PC-3 (cell line): ENCODE measurements around the gene C1QL2. TPM values are rescaled to one million over a fixed set of nuclear protein-coding genes. Genes with fewer than 3 reads are reported as not detected.

Experiments used
- ATAC-seq: fragments of 200-7000 bp; cut with Tn5 transposase; 2 replicates; pipeline ENCODE4 v1.9.1; 2020; ENCODE audit warnings: mild to moderate bottlenecking, moderate library complexity
- BruUV-seq: library from RNA; stranded (reverse); fragments of 400-500 nt; replicated peaks from 2 replicates; lab custom pipeline; 2021; lab: Mats Ljungman, UMichigan
- CTCF ChIA-PET: fragments of 300-600 bp; sonication (Branson Sonifier 250); formaldehyde crosslinking; loops from one replicate; lab custom pipeline; 2022; ENCODE audit warnings: antibody characterized with exemption; lab: Charles Lee
- POLR2A ChIA-PET: fragments of 300-600 bp; sonication (Branson Sonifier 250); formaldehyde crosslinking; loops from one replicate; lab custom pipeline; 2022; ENCODE audit warnings: antibody characterized with exemption; ENCODE audit not compliant: unreplicated experiment; lab: Charles Lee
- DNase-seq: peaks from one replicate; pipeline ENCODE4 v3.0.0-alpha.2; 2015
- H2AFZ ChIP-seq: fragments of 300-600 bp; sonication (generic); 2 replicates; pipeline ENCODE4 v1.6.0; 2016; ENCODE audit warnings: antibody characterized with exemption, low read length
- H3F3A ChIP-seq: fragments of 300-600 bp; sonication (generic); one replicate; pipeline ENCODE4 v1.6.0; 2017; ENCODE audit warnings: antibody characterized with exemption, low read length, control low read depth, mild to moderate bottlenecking; ENCODE audit not compliant: unreplicated experiment
- H3K27ac ChIP-seq: fragments of 300-600 bp; sonication (generic); 2 replicates; pipeline ENCODE4 v1.5.1; 2016; ENCODE audit warnings: mild to moderate bottlenecking, low read length
- H3K27me3 ChIP-seq: fragments of 300-600 bp; sonication (generic); 2 replicates; pipeline ENCODE4 v1.6.1; 2016; ENCODE audit warnings: low read length, mixed read lengths
- H3K36me3 ChIP-seq: fragments of 300-600 bp; sonication (generic); 2 replicates; pipeline ENCODE4 v1.6.1; 2016; ENCODE audit warnings: low read depth, mixed run types, low read length, mixed read lengths
- H3K4me1 ChIP-seq: fragments of 300-600 bp; sonication (generic); 2 replicates; pipeline ENCODE4 v1.5.1; 2016; ENCODE audit warnings: low read length; ENCODE audit not compliant: insufficient read depth
- H3K4me2 ChIP-seq: fragments of 300-600 bp; sonication (generic); 2 replicates; pipeline ENCODE4 v1.6.0; 2016; ENCODE audit warnings: low read length
- H3K4me3 ChIP-seq: fragments of 300-600 bp; sonication (generic); 2 replicates; pipeline ENCODE4 v1.5.1; 2016; ENCODE audit warnings: mild to moderate bottlenecking, low read length, mixed read lengths
- H3K79me2 ChIP-seq: fragments of 300-600 bp; sonication (generic); 2 replicates; pipeline ENCODE4 v1.6.1; 2017; ENCODE audit warnings: low read length, mixed read lengths
- H3K9ac ChIP-seq: fragments of 300-600 bp; sonication (generic); 2 replicates; pipeline ENCODE4 v1.6.0; 2016; ENCODE audit warnings: mild to moderate bottlenecking, low read length
- H3K9me2 ChIP-seq: fragments of 300-600 bp; sonication (generic); replicated peaks from 2 replicates; pipeline ENCODE4 v1.6.1; 2016; ENCODE audit warnings: mixed run types, low read length, mixed read lengths
- H3K9me3 ChIP-seq: fragments of 300-600 bp; sonication (generic); 2 replicates; pipeline ENCODE4 v1.6.1; 2016; ENCODE audit warnings: low read length, mixed read lengths
- H4K20me1 ChIP-seq: fragments of 300-600 bp; sonication (generic); 2 replicates; pipeline ENCODE4 v1.6.1; 2016; ENCODE audit warnings: low read length, mixed read lengths
- CTCF ChIP-seq: fragments of 300-600 bp; sonication (generic); conservative IDR thresholded peaks from 2 replicates; pipeline ENCODE4 v1.5.1; 2017; ENCODE audit warnings: antibody characterized with exemption, low read depth, mild to moderate bottlenecking, low read length
- EZH2 ChIP-seq: fragments of 300-600 bp; sonication (generic); IDR thresholded peaks from one replicate; pipeline ENCODE4 v1.6.1; 2017; ENCODE audit warnings: antibody characterized with exemption, mild to moderate bottlenecking, low read length; ENCODE audit not compliant: unreplicated experiment
- EZH2phosphoT487 ChIP-seq: fragments of 300-600 bp; sonication (generic); IDR thresholded peaks from 2 replicates; pipeline ENCODE4 v1.6.1; 2018; ENCODE audit warnings: mild to moderate bottlenecking, antibody characterized with exemption, low read length, borderline replicate concordance
- intact Hi-C: fragments of 100-400 bp; cut with micrococcal nuclease; formaldehyde crosslinking; loops from 2 replicates; pipeline ENCODE4 v1.9.0; 2023
- total RNA-seq: library from RNA; depleted of rRNA; stranded (reverse); fragments of >200 nt; gene quantifications from 2 replicates; pipeline ENCODE4 v1.2.3, GENCODE V29; 2014

The C1QL2 gene
- total RNA-seq, 1 experiment from 2014 or later = not detected

GRCh38 chr2:119156891-119157773 lies 1.4 kb downstream of the C1QL2 start:
- no peak overlapping the region for H3K9ac ChIP-seq
- H3F3A ChIP-seq = no peaks in the 10 kb centered on the region
- POLR2A ChIA-PET = no interaction called here
- no peaks in the 10 kb centered on the region for H3K36me3 ChIP-seq
- CTCF ChIA-PET = no interaction called here
- DNase-seq (no peak), ATAC-seq (no peak)
- no peak for TF ChIP-seq EZH2phosphoT487
- TF ChIP-seq CTCF = no peak
- no peak for TF ChIP-seq EZH2
- no peaks in the 10 kb centered on the region for H3K4me1 ChIP-seq
- no peak overlapping the region for H3K27ac ChIP-seq
- H4K20me1 ChIP-seq = no peaks in the 10 kb centered on the region
- H2AFZ ChIP-seq = no peak overlapping the region
- H3K4me3 ChIP-seq = no peak overlapping the region
- H3K9me3 ChIP-seq = no peaks in the 10 kb centered on the region
- no peaks in the 10 kb centered on the region for H3K9me2 ChIP-seq
- no peak overlapping the region for H3K4me2 ChIP-seq
- BruUV-seq = no TSS peak
- H3K27me3 ChIP-seq = peaks cover 52% of the 10 kb centered on the region
- H3K79me2 ChIP-seq = no peaks in the 10 kb centered on the region
- intact Hi-C loops = no loop called here

- Histone ChIP-seq H3K9me3 (no peaks in the 10 kb centered on the region), H3K27ac (no peak overlapping the region), H3K79me2 (no peaks in the 10 kb centered on the region), H3K27me3 (peaks cover 59% of the 10 kb centered on the region), H3K4me3 (no peak overlapping the region), H3F3A (no peaks in the 10 kb centered on the region), H3K4me2 (no peak overlapping the region), H4K20me1 (no peaks in the 10 kb centered on the region), H3K9ac (no peak overlapping the region), H3K9me2 (no peaks in the 10 kb centered on the region), H2AFZ (no peak overlapping the region), H3K4me1 (no peaks in the 10 kb centered on the region), H3K36me3 (no peaks in the 10 kb centered on the region)
- ChIA-PET CTCF (no interaction called here), POLR2A (no interaction called here)
- BruUV-seq = no TSS peak
- intact Hi-C loops = no loop called here
- DNase-seq (no peak), ATAC-seq (no peak)
- TF ChIP-seq EZH2phosphoT487 = no peak
- no peak for TF ChIP-seq CTCF
- no peak for TF ChIP-seq EZH2
Observed at GRCh38 chr2:119156105-119156890, 2.3 kb downstream of the C1QL2 start.
